PC-9 (cell line): ENCODE measurements around the gene AGRN.

ENCODE experiments used
- CTCF ChIP-seq: fragments of 200-600 bp; sonication (generic); conservative IDR thresholded peaks from 2 replicates; pipeline ENCODE4 v1.6.1; 2017; ENCODE audit warnings: mixed run types, antibody characterized with exemption, mild to moderate bottlenecking, moderate library complexity
- EZH2 ChIP-seq: fragments of 200-600 bp; sonication (generic); IDR thresholded peaks from 2 replicates; pipeline ENCODE4 v1.8.0; 2017; ENCODE audit warnings: antibody characterized with exemption, low read depth

- no peak for TF ChIP-seq CTCF
- no peak for TF ChIP-seq EZH2
These were observed 26.3 kb downstream of the AGRN start for GRCh38 chr1:1046243-1046642.
